HG03196 (cell line): ENCODE data around the gene KRT14.
"Not testable (repeated sequence)": the region's sequence is repeated elsewhere in the genome, so short reads cannot be mapped to it uniquely, and the experiment has no call there.

Experiments used
- ATAC-seq: cut with Tn5 transposase; IDR thresholded peaks from one replicate; pipeline ENCODE4 v1.9.1; 2021; ENCODE audit not compliant: unreplicated experiment

The KRT14 gene

DNA sequence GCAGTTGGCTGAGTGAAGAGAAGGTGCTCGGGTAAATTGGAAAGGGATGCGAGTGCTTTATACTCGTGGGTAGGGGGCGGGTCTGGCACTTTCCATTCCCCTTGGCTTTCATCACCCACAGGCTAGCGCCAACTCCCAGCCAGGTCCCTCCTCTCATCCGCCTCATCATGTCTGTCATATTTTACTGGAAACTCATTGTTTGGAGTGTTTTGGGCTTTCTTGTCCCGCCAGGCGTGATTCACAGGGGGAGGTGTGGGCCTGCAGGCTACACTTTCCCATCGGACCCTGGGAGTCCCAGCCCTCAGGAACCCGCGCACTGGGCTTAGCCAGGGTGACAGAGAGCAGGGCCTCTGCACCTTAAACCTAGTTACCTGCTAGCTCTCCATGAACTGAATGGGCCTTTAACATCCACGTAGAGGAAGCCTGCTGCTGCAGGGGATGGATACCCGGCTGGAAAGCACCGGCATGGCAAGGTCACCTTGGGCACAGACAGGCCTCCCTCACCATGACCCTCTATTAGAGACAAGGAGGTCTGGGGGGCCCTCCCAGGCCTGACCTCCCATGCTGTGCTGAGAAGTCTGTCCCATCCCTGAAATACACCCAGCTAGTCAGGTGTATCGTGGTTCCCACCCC is at the start of gene KRT14:
KRT14 (minus strand) TSS at position 33 of the 633 bp plus-strand sequence. CDS start 61 bp downstream, outside the sequence.
- ATAC-seq: no peak

DNA sequence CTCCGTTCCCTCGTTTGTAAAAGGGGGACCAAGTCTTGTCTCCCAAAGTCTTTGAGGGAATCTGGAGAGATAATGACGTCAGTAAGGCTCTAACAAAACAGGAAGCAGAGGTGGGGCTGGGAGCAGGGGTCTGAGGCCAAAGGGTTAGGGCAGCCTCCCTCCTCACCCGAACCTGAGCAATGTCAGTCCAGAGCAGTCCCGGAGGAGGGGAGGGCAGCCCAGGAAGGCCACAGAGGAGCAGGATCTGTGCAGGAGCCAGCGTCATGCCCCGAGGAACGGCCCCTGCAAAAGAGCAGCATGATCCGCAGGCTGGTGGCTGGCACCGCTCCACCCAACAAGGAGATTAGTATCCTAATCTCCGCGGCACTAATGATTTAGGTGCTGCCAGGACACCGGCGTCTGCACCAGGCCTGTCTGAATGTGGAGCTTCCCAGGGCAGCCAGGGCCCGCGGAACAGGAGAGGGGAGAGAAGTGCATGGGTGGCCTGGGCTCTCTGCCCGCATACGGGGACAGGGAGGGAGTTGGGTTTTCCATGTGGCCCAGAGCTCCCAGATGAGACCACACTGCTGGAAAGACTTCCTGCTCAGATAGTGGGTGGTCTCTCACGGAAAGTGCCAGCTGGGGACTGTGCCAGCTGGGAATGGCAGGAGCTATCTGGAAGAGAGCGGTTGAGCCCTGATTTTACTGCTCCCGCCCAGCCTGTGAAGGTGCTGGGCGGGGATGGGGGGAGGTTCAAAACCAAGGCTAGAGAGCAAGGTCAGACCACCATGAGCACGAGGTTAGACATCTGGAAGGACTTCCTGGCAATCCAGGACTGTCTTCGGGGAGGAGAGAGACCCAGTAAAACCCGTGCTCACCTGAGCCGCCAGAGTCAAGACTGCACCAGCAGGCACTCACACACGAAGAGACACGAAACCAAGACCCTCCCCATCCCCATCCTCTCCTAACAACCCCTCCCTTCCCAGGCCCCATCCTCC is 48.7 kb upstream of the KRT14 start:
- no peak for ATAC-seq

GRCh38 chr17:41634639-41635038 is 47.9 kb upstream of the KRT14 start:
- no peak for ATAC-seq

- ATAC-seq: no peak
These were observed 47.0 kb upstream of the KRT14 start for GRCh38 chr17:41633556-41634199.

GRCh38 chr17:41632482-41633105 is 45.9 kb upstream of the KRT14 start:
- ATAC-seq: no peak

DNA sequence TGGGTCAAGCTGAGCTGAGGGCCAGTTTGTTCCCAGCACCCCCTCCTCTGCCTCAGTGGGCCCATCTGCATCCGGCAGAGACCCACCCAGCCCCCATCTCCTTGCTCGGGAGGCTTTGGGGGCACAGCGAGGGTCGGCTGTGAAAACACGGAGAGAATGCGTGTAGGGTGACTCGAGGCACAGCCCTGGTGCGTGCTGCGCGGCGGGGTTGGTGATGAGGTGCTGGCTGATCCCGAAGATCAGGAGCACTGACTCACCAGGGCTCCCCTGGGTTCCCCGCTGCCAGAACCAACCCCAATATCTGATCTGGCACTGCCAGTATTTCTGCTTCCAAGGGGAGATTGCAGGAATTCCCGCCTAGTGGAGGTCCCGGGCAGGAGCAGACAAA is 45.2 kb upstream of the KRT14 start:
- no peak for ATAC-seq

GRCh38 chr17:41631025-41631897 is 44.6 kb upstream of the KRT14 start:
- ATAC-seq: no peak

DNA sequence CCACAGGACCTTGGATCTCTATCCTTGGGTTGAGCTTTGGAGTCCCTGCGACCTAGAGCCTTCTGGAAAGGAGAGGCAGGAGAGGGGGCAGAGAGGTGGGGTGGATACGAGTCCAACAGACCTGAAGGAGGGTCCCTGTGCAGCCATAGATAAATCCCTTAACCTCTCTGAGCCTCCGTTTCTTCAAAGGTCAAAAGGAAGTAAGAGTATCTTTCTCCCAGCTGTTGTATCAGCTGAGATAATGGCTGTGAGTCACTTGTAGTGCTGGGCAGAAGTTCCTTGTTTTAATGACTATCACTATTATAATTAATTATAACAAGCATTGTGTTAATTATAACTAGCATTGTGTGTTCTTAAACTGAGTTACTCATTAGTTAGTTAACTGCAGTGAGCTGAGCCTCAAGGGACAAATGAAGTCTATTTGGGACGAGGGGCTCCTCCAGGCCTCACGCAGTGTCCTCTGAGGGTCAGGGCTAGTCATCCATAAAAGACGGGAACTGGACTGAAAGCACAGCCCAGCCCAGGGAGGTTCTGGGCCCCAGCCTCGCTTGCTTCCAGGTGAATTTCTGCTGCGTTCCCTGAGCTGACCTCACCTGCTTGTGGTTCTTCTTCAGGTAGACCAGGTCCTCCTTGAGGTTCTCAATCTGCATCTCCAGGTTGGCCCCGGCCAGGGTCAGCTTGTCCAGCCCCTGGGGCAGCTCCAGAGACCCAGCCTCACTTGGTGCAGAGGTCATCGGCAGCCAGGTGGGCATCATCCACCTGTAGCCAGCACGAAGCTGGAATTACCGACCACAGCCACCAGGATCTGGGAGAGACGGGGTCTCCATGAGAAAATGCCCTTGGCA is 43.4 kb upstream of the KRT14 start:
- no peak for ATAC-seq

GRCh38 chr17:41629316-41629715 is 42.6 kb upstream of the KRT14 start:
- ATAC-seq: no peak

GRCh38 chr17:41628621-41629255 is 42.0 kb upstream of the KRT14 start:
- ATAC-seq: not testable (repeated sequence)

- not testable (repeated sequence) for ATAC-seq
These were observed 41.3 kb upstream of the KRT14 start for GRCh38 chr17:41628073-41628370.

DNA sequence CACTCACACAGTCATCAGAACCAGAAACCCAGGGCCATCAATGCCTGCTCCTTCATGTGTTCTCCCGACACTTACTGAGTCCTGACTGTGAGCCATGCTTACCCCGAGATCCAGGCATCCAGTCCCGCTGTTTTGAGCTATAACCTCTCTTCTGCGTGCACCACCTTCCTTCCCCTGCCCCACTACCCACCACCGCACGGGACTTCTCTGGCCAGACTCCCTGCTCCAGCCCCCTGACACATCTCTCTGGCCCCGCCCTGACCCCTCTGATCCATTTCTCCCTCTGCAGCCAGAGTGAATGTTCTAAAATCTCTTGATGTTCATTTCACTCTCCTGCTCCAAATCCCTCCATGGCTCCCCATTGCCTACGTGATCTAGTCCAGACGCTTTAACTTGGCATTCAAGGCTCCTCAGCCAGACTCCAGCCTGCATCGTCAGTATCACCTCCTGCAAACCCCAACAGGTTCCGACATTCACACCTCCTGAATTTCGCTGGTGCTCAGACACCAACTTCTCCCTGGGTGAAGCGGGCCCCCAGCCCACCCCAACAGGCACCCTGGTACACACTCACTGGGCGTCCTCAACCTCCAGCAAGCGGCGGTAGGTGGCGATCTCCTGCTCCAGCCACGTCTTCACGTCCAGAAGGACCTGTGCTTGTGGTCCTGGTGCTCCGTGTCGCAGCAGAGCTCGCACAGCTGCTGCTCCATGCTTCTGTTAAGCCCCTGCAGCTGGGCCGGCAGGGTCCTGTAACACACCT is 40.8 kb upstream of the KRT14 start:
- ATAC-seq: no peak

GRCh38 chr17:41626914-41627295 is 40.2 kb upstream of the KRT14 start:
- not testable (repeated sequence) for ATAC-seq

- ATAC-seq: not testable (repeated sequence)
These were observed 39.6 kb upstream of the KRT14 start for GRCh38 chr17:41626028-41626913.

- ATAC-seq: no peak
These were observed 38.9 kb upstream of the KRT14 start for GRCh38 chr17:41625602-41626001.

DNA sequence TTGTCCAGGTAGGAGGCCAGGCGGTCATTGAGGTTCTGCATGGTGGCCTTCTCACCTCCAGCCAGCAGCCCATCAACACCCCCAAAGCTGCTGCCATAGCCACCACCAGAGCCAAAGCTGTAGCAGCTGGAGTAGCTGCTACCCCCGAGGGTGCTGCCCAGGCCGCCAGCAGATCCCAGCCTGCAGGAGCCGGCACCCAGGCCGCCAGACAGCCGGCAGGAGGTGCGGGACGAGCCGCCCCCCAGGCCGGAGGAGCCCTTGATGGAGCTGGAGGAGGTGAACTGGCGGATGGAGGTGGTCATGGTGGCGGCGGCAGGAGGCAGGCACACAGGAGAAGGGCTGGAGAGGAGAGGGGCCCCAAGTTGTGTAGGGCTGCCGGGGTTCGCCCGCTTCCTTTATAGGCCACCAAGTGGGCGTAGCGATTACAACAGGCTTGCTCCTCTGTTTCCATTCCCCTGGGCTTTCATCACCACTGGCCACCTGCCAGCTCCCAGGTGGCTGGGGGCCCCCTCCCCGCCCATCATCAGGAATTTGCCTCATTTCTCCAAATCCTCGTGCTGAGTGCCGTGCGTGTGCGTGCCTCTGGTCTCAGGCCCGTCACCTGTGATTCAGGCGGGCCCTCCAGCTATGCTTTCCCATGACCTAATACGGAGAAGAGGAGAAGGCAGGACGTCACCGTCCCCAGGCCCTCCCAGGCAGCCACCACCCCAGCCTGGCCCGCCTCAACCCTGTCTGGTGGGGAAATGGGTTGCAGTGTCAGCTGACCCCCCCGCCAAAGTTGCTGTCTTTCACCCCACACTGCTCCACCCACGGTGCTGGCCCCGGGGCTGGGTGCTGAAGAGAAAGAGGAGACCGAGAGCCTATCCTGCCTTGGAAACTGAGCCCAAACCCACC is 37.8 kb upstream of the KRT14 start, which contains the start of gene KRT17:
KRT17 (minus strand) TSS at position 368 of the 894 bp plus-strand sequence; CDS start at position 302, 66 bp downstream.
- no peak for ATAC-seq
